Activated T-cell treated with anti-CD3 and anti-CD28 coated beads, Interleukin-2, amount 50 U/mL, for 24 hours (primary cell): Measurements from ENCODE around the gene KCNMA1.

Experiments used
- DNase-seq: peaks from one replicate; pipeline ENCODE4 v3.0.0-alpha.2; 2020
- H3K27ac Mint-ChIP-seq: 2 replicates; pipeline ENCODE4 v1.8.0; 2020; ENCODE audit warnings: mild to moderate bottlenecking, mixed read lengths
- H3K27me3 Mint-ChIP-seq: 2 replicates; pipeline ENCODE4 v1.8.0; 2020; ENCODE audit warnings: mixed read lengths
- H3K36me3 Mint-ChIP-seq: 2 replicates; pipeline ENCODE4 v1.8.0; 2020; ENCODE audit warnings: low read depth, mixed read lengths
- H3K4me1 Mint-ChIP-seq: 2 replicates; pipeline ENCODE4 v1.8.0; 2020; ENCODE audit warnings: low read depth, mixed read lengths
- H3K4me3 Mint-ChIP-seq: 2 replicates; pipeline ENCODE4 v1.8.0; 2020; ENCODE audit warnings: mild to moderate bottlenecking, moderate library complexity, mixed read lengths
- H3K9me3 Mint-ChIP-seq: 2 replicates; pipeline ENCODE4 v1.8.0; 2020; ENCODE audit warnings: mixed read lengths

The KCNMA1 gene

GRCh38 chr10:77248104-77248790 lies 389.4 kb downstream of the KCNMA1 start:
- DNase-seq, result no peak
- Mint-ChIP-seq H3K4me3 (no peak overlapping the region), H3K27ac (no peak overlapping the region), H3K36me3 (no peaks in the 10 kb centered on the region), H3K27me3 (no peaks in the 10 kb centered on the region), H3K4me1 (peaks cover 7% of the 10 kb centered on the region), H3K9me3 (no peaks in the 10 kb centered on the region)

- Mint-ChIP-seq H3K27me3 (no peaks in the 10 kb centered on the region), H3K9me3 (no peaks in the 10 kb centered on the region), H3K36me3 (no peaks in the 10 kb centered on the region), H3K4me3 (no peak overlapping the region), H3K4me1 (peaks cover 4% of the 10 kb centered on the region), H3K27ac (no peak overlapping the region)
- no peak for DNase-seq
Observed at GRCh38 chr10:77247031-77247990, 390.3 kb downstream of the KCNMA1 start.

GRCh38 chr10:77245953-77246352 lies 391.7 kb downstream of the KCNMA1 start:
- no peak for DNase-seq
- Mint-ChIP-seq H3K27ac (no peak overlapping the region), H3K4me3 (no peak overlapping the region), H3K4me1 (peaks cover 3% of the 10 kb centered on the region), H3K36me3 (no peaks in the 10 kb centered on the region), H3K27me3 (no peaks in the 10 kb centered on the region), H3K9me3 (no peaks in the 10 kb centered on the region)

- Mint-ChIP-seq H3K27ac (no peak overlapping the region), H3K9me3 (no peaks in the 10 kb centered on the region), H3K27me3 (no peaks in the 10 kb centered on the region), H3K4me1 (peaks cover 3% of the 10 kb centered on the region), H3K36me3 (no peaks in the 10 kb centered on the region), H3K4me3 (no peak overlapping the region)
- DNase-seq, result no peak
Observed at GRCh38 chr10:77244746-77245145, 392.9 kb downstream of the KCNMA1 start.

- Mint-ChIP-seq H3K4me1 (peaks cover 3% of the 10 kb centered on the region), H3K27ac (no peak overlapping the region), H3K4me3 (no peak overlapping the region), H3K9me3 (no peaks in the 10 kb centered on the region), H3K27me3 (peaks cover 2% of the 10 kb centered on the region), H3K36me3 (no peaks in the 10 kb centered on the region)
- no peak for DNase-seq
Observed at GRCh38 chr10:77244286-77244685, 393.3 kb downstream of the KCNMA1 start.

- no peak for DNase-seq
- peaks cover 2% of the 10 kb centered on the region for H3K4me1 Mint-ChIP-seq
- H3K4me3 Mint-ChIP-seq, result no peak overlapping the region
- no peak overlapping the region for H3K27ac Mint-ChIP-seq
- peaks cover 4% of the 10 kb centered on the region for H3K27me3 Mint-ChIP-seq
- no peaks in the 10 kb centered on the region for H3K36me3 Mint-ChIP-seq
- no peaks in the 10 kb centered on the region for H3K9me3 Mint-ChIP-seq
Observed at GRCh38 chr10:77241350-77241725, 396.3 kb downstream of the KCNMA1 start.

- Mint-ChIP-seq H3K4me1 (peaks cover 2% of the 10 kb centered on the region), H3K4me3 (no peak overlapping the region), H3K9me3 (no peaks in the 10 kb centered on the region), H3K27me3 (peaks cover 4% of the 10 kb centered on the region), H3K36me3 (no peaks in the 10 kb centered on the region), H3K27ac (no peak overlapping the region)
- no peak for DNase-seq
Observed at GRCh38 chr10:77240706-77241349, 396.8 kb downstream of the KCNMA1 start.

- H3K4me3 Mint-ChIP-seq, result no peak overlapping the region
- no peaks in the 10 kb centered on the region for H3K9me3 Mint-ChIP-seq
- no peak for DNase-seq
- H3K4me1 Mint-ChIP-seq, result peaks cover 2% of the 10 kb centered on the region
- H3K27me3 Mint-ChIP-seq, result peaks cover 4% of the 10 kb centered on the region
- no peaks in the 10 kb centered on the region for H3K36me3 Mint-ChIP-seq
- no peak overlapping the region for H3K27ac Mint-ChIP-seq
Observed at GRCh38 chr10:77240041-77240652, 397.5 kb downstream of the KCNMA1 start.

- no peak for DNase-seq
- Mint-ChIP-seq H3K27me3 (peaks cover 7% of the 10 kb centered on the region), H3K4me3 (no peak overlapping the region), H3K27ac (no peak overlapping the region), H3K4me1 (no peaks in the 10 kb centered on the region), H3K9me3 (peaks cover 2% of the 10 kb centered on the region), H3K36me3 (no peaks in the 10 kb centered on the region)
Observed at GRCh38 chr10:77237120-77237519, 400.5 kb downstream of the KCNMA1 start.

GRCh38 chr10:77236700-77237099 lies 400.9 kb downstream of the KCNMA1 start:
- Mint-ChIP-seq H3K9me3 (peaks cover 2% of the 10 kb centered on the region), H3K4me1 (no peaks in the 10 kb centered on the region), H3K4me3 (no peak overlapping the region), H3K36me3 (no peaks in the 10 kb centered on the region), H3K27ac (no peak overlapping the region), H3K27me3 (peaks cover 7% of the 10 kb centered on the region)
- DNase-seq, result no peak

GRCh38 chr10:77236029-77236428 lies 401.6 kb downstream of the KCNMA1 start:
- no peaks in the 10 kb centered on the region for H3K4me1 Mint-ChIP-seq
- no peak for DNase-seq
- H3K9me3 Mint-ChIP-seq, result peaks cover 2% of the 10 kb centered on the region
- no peaks in the 10 kb centered on the region for H3K36me3 Mint-ChIP-seq
- H3K4me3 Mint-ChIP-seq, result no peak overlapping the region
- no peak overlapping the region for H3K27ac Mint-ChIP-seq
- H3K27me3 Mint-ChIP-seq, result peaks cover 7% of the 10 kb centered on the region

- Mint-ChIP-seq H3K36me3 (no peaks in the 10 kb centered on the region), H3K27ac (no peak overlapping the region), H3K4me3 (no peak overlapping the region), H3K27me3 (peaks cover 7% of the 10 kb centered on the region), H3K9me3 (peaks cover 2% of the 10 kb centered on the region), H3K4me1 (no peaks in the 10 kb centered on the region)
- no peak for DNase-seq
Observed at GRCh38 chr10:77234599-77234998, 403.0 kb downstream of the KCNMA1 start.

GRCh38 chr10:77233466-77233865 lies 404.1 kb downstream of the KCNMA1 start:
- Mint-ChIP-seq H3K36me3 (no peaks in the 10 kb centered on the region), H3K4me1 (no peaks in the 10 kb centered on the region)

GRCh38 chr10:77231884-77232610 lies 405.6 kb downstream of the KCNMA1 start:
- Mint-ChIP-seq H3K36me3 (no peaks in the 10 kb centered on the region), H3K4me3 (no peak overlapping the region), H3K27ac (no peak overlapping the region), H3K4me1 (no peaks in the 10 kb centered on the region), H3K9me3 (peaks cover 2% of the 10 kb centered on the region), H3K27me3 (peaks cover 3% of the 10 kb centered on the region)
- DNase-seq, result no peak

More at GRCh38 chr10:77233466-77233865, 404.1 kb downstream of the KCNMA1 start:
- Mint-ChIP-seq H3K9me3 (peaks cover 2% of the 10 kb centered on the region), H3K27me3 (peaks cover 3% of the 10 kb centered on the region), H3K4me3 (no peak overlapping the region), H3K27ac (no peak overlapping the region)
- no peak for DNase-seq
